K562 (cell line): ENCODE measurements around the gene CNMD. TPM values are rescaled to one million over a fixed set of nuclear protein-coding genes. Genes with fewer than 3 reads are reported as not detected.

Source experiments
- ATAC-seq: fragments of 200-7000 bp; cut with Tn5 transposase; 3 replicates; pipeline ENCODE4 v1.9.1; 2020; ENCODE audit warnings: moderate library complexity
- BruUV-seq: library from RNA; stranded (reverse); fragments of 400-500 nt; replicated peaks from 2 replicates; lab custom pipeline; 2021; lab: Mats Ljungman, UMichigan
- CTCF ChIA-PET: fragments of 300-600 bp; formaldehyde crosslinking; extraction: SDS; loops from one replicate; lab custom pipeline; 2021; ENCODE audit warnings: low intra/inter-chr PET ratio; lab: Yijun Ruan, JAX
- POLR2A ChIA-PET: fragments of 300-600, 350-650 bp; sonication (Branson Sonifier 250); formaldehyde crosslinking; extraction: SDS; loops from one replicate; lab custom pipeline; 2021; ENCODE audit warnings: antibody characterized with exemption, inconsistent platforms; lab: Yijun Ruan, JAX
- DNase-seq, 4 experiments: peaks; one replicate each; pipeline versions ENCODE4 v3.0.0 to v3.0.0-alpha.2; 2011 to 2018; ENCODE audit warnings: low spot score in 3 of 4, mixed read lengths in 3 of 4; ENCODE audit errors: extremely low read depth in 1 of 4
- FAIRE-seq: peaks from 2 replicates; lab custom pipeline; 2011; peaks lifted over from hg19 to GRCh38; lab: Jason Lieb, UNC
- H2AFZ ChIP-seq: 2 replicates; pipeline ENCODE4 v1.6.0; 2011; ENCODE audit warnings: low read depth, low read length, control low read depth, inconsistent platforms
- H3K27ac ChIP-seq: fragments of 200-600 bp; 3 replicates; pipeline ENCODE4 v1.8.0; 2011; ENCODE audit warnings: low read depth, mild to moderate bottlenecking, control low read depth, inconsistent platforms, low read length, moderate library complexity, mixed read lengths; ENCODE audit errors: extremely low read depth
- H3K27me3 ChIP-seq, 2 experiments: fragments of 300-600 bp in 1 of 2; 2 replicates in 1 of 2; 3 replicates in 1 of 2; pipeline versions ENCODE4 v1.6.0 to v1.8.0; 2011; ENCODE audit warnings: inconsistent platforms in 2 of 2, low read length in 2 of 2, mild to moderate bottlenecking in 1 of 2, mixed read lengths in 1 of 2, moderate library complexity in 1 of 2; ENCODE audit not compliant: control insufficient read depth in 2 of 2, insufficient read depth in 2 of 2
- H3K36me3 ChIP-seq: fragments of 300-600 bp; 3 replicates; pipeline ENCODE4 v1.8.0; 2011; ENCODE audit warnings: mild to moderate bottlenecking, low read length, inconsistent platforms; ENCODE audit not compliant: control insufficient read depth, insufficient read depth
- H3K4me1 ChIP-seq, 2 experiments: fragments of 200-600 bp in 1 of 2; replicated peaks in 1 of 2; 2 replicates in 1 of 2; 3 replicates in 1 of 2; pipeline versions ENCODE4 v1.5.1 to v1.8.0; 2011; ENCODE audit warnings: inconsistent platforms in 2 of 2, low read length in 2 of 2, mild to moderate bottlenecking in 1 of 2, mixed read lengths in 1 of 2, moderate library complexity in 1 of 2; ENCODE audit not compliant: control insufficient read depth in 2 of 2, insufficient read depth in 2 of 2
- H3K4me2 ChIP-seq: 2 replicates; pipeline ENCODE4 v1.6.1; 2011; ENCODE audit warnings: low read length, control low read depth, inconsistent platforms, mixed read lengths; ENCODE audit not compliant: insufficient read depth
- H3K4me3 ChIP-seq: fragments of 200-600 bp; sonication (generic), shearing (Covaris generic); 2 replicates; pipeline ENCODE4 v1.5.1; 2016; ENCODE audit warnings: control low read depth, inconsistent platforms
- H3K79me2 ChIP-seq: fragments of 200-600 bp; 3 replicates; pipeline ENCODE4 v1.8.0; 2011; ENCODE audit warnings: low read length, inconsistent platforms; ENCODE audit not compliant: control insufficient read depth, insufficient read depth
- H3K9ac ChIP-seq, 2 experiments: 2 replicates each; pipeline versions ENCODE4 v1.6.0 to v1.6.1; 2011; ENCODE audit warnings: low read depth in 2 of 2, low read length in 2 of 2, control low read depth in 1 of 2, inconsistent platforms in 1 of 2, mild to moderate bottlenecking in 1 of 2, mixed read lengths in 1 of 2; ENCODE audit not compliant: insufficient read depth in 1 of 2
- H3K9me1 ChIP-seq: one replicate; pipeline ENCODE4 v1.6.0; 2011; ENCODE audit warnings: inconsistent platforms, mild to moderate bottlenecking, low read length, moderate library complexity; ENCODE audit not compliant: control insufficient read depth, insufficient read depth
- H3K9me3 ChIP-seq: replicated peaks from 2 replicates; pipeline ENCODE4 v1.5.1; 2011; ENCODE audit warnings: low read depth, low read length, inconsistent platforms; ENCODE audit not compliant: control insufficient read depth, insufficient read depth
- H4K20me1 ChIP-seq: replicated peaks from 2 replicates; pipeline ENCODE4 v1.6.1; 2011; ENCODE audit warnings: low read length, inconsistent platforms, mixed read lengths; ENCODE audit not compliant: control insufficient read depth, insufficient read depth
- BRCA1 ChIP-seq, 2 experiments: fragments of 450-650 bp in 1 of 2; sonication (generic) in 1 of 2; formaldehyde crosslinking in 1 of 2; IDR thresholded peaks; 2 replicates each; pipeline versions ENCODE4 v1.5.0 to v1.6.1; 2017 to 2020; ENCODE audit warnings: mild to moderate bottlenecking in 1 of 2, missing genetic modification reagents in 1 of 2
- EHMT2 ChIP-seq: fragments of 450-650 bp; IDR thresholded peaks from 2 replicates; pipeline ENCODE4 v1.6.1; 2018; ENCODE audit warnings: antibody characterized with exemption
- SMAD3 ChIP-seq: fragments of 450-650 bp; formaldehyde crosslinking; conservative IDR thresholded peaks from 2 replicates; pipeline ENCODE4 v1.4.0; 2020; ENCODE audit warnings: mild to moderate bottlenecking
- SRF ChIP-seq, 2 experiments: fragments of 250-450, 450-650 bp in 1 of 2; sonication (Bioruptor Pico) in 1 of 2; sonication (generic) in 1 of 2; formaldehyde crosslinking; IDR thresholded peaks; 2 replicates each; pipeline versions ENCODE4 v1.5.0 to v1.5.1; 2020 to 2022; ENCODE audit warnings: mild to moderate bottlenecking in 1 of 2, missing genetic modification reagents in 1 of 2
- YBX1 ChIP-seq: fragments of 450-650 bp; IDR thresholded peaks from 2 replicates; pipeline ENCODE4 v1.7.1; 2016; ENCODE audit warnings: mild to moderate bottlenecking
- ZKSCAN8 ChIP-seq: fragments of 200-800 bp; sonication (Bioruptor generic); IDR thresholded peaks from 2 replicates; pipeline ENCODE4 v1.6.1; 2016; ENCODE audit warnings: missing genetic modification characterization, missing compliant biosample characterization
- ZNF133 ChIP-seq: fragments of 250-450 bp; sonication (Bioruptor Pico); IDR thresholded peaks from 2 replicates; pipeline ENCODE4 v1.4.0; 2020; ENCODE audit warnings: mild to moderate bottlenecking
- ZNF212 ChIP-seq: fragments of 450-650 bp; formaldehyde crosslinking; IDR thresholded peaks from 2 replicates; pipeline ENCODE4 v1.4.0; 2020; ENCODE audit warnings: mild to moderate bottlenecking
- WGBS: fragments of 100-300 bp; shearing (Covaris generic); methylation state at CpG from one replicate; pipeline ENCODE4 v1.1.6; 2016; ENCODE audit warnings: low coverage, mixed read lengths; ENCODE audit not compliant: insufficient coverage; ENCODE audit errors: missing lambda C conversion rate; 5-methylcytosine and 5-hydroxymethylcytosine counted together
- in situ Hi-C: fragments of 300-500 bp; cut with MboI; formaldehyde crosslinking; loops from 4 replicates; pipeline ENCODE4 v1.15.0; 2018; ENCODE audit warnings: inconsistent platforms, mixed read lengths
- intact Hi-C: fragments of 100-400 bp; cut with micrococcal nuclease; formaldehyde crosslinking; loops from 2 replicates; pipeline ENCODE4 v1.14.2; 2022
- polyA plus RNA-seq, 8 experiments: library from polyadenylated mRNA; depleted of rRNA in 4 of 8; stranded (reverse) in 5 of 8; unstranded in 3 of 8; fragments of >200 nt; fragmentation: Nextera tagmentation in 2 of 8; fragmentation: Illumina TruSeq in 1 of 8; extraction: Ambion mirVana in 2 of 8; extraction: Trizol in 1 of 8; gene quantifications; 2 replicates each; pipeline versions ENCODE4 v1.2.1 to v1.2.3, GENCODE V29; 2011 to 2014; ENCODE audit warnings: inconsistent platforms in 1 of 8, missing spikeins in 1 of 8
- total RNA-seq, 7 experiments: library from RNA; depleted of rRNA in 6 of 7; stranded (reverse); fragments of >200 nt in 6 of 7; fragmentation: Illumina TruSeq in 2 of 7; extraction: Trizol in 2 of 7; gene quantifications; 2 replicates each; pipeline versions ENCODE4 v1.2.1 to v1.2.3, GENCODE V29; 2011 to 2021; ENCODE audit warnings: low replicate concordance in 1 of 7
- TF ChIP-seq, protein P1 (sequence below): sonication (generic); formaldehyde crosslinking; IDR thresholded peaks from 2 replicates; pipeline ENCODE4 v1.5.0; 2020; ENCODE audit warnings: missing genetic modification reagents

Gene CNMD
- total and polyA plus RNA-seq, 9 of the 15 experiments (the other 6 are each of a cell fraction or from before 2014, with no cell fraction given) = not detected

DNA sequence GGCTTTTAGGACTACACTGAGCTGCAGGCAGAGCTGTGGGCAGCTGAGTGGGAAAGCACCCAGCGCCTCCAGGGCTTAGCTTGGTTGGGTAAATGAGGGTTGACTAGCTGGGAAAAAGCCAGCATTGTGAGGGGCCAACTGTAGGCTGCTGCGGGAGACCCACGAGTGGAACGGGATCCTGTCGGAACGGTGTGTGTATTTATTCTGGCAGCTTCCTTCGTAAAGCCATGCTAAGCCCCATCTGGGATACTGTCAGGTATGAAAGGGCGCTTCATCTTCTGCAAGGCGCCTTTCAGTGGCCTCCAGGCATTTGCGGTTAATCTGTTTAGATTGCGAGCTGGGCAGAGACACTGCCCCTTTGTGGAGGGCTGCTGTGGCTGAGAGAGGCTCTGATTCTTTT is 39.5 kb upstream of the CNMD start:
- 0% methylated on average over 11 of the region's 11 CpGs for WGBS
- intact Hi-C loops = no loop called here
- no peaks in the 10 kb centered on the region; the same call in 1 of the 2 replicates for H4K20me1 ChIP-seq
- no peak overlapping the region for H2AFZ ChIP-seq
- TF ChIP-seq ZNF133 (no peak), EHMT2 (no peak), SRF (CRISPR knock-in tag; IDR thresholded peaks at IDR 0.05) (no peak), YBX1 (no peak), ZKSCAN8 (CRISPR knock-in tag) (no peak), ZNF212 (CRISPR knock-in tag) (no peak), SMAD3 (CRISPR knock-in tag) (no peak)
- no peak for ATAC-seq
- H3K4me1 ChIP-seq = no peaks in the 10 kb centered on the region; a peak in 1 of 5 replicates
- CTCF ChIA-PET = no interaction called here
- H3K9me3 ChIP-seq = no peaks in the 10 kb centered on the region
- no peaks in the 10 kb centered on the region for H3K9me1 ChIP-seq
- no peak overlapping the region for H3K4me3 ChIP-seq
- no peak overlapping the region for H3K27ac ChIP-seq
- in situ Hi-C loops = no loop called here
- H3K4me2 ChIP-seq = no peak overlapping the region
- no peaks in the 10 kb centered on the region for H3K79me2 ChIP-seq
- DNase-seq = no peak
- peaks cover 0 to 6% of the 10 kb centered on the region in 2 experiments; a peak in 1 of 5 replicates for H3K27me3 ChIP-seq
- BruUV-seq = no TSS peak
- FAIRE-seq = no peak
- no peaks in the 10 kb centered on the region for H3K36me3 ChIP-seq
- POLR2A ChIA-PET = no interaction called here
- no peak overlapping the region for H3K9ac ChIP-seq

- CTCF ChIA-PET = no interaction called here
- in situ Hi-C loops = no loop called here
- no peak overlapping the region for H3K9ac ChIP-seq
- no peak for DNase-seq
- 0% methylated on average over 2 of the region's 3 CpGs for WGBS
- POLR2A ChIA-PET = no interaction called here
- no peaks in the 10 kb centered on the region for H3K36me3 ChIP-seq
- H3K27ac ChIP-seq = no peak overlapping the region
- no peak for ATAC-seq
- no peak overlapping the region for H2AFZ ChIP-seq
- no peaks in the 10 kb centered on the region for H3K4me1 ChIP-seq
- BruUV-seq = no TSS peak
- no peak for FAIRE-seq
- H3K9me3 ChIP-seq = no peaks in the 10 kb centered on the region
- H3K9me1 ChIP-seq = no peaks in the 10 kb centered on the region
- H3K4me2 ChIP-seq = no peak overlapping the region
- intact Hi-C loops = no loop called here
- peaks cover 0 to 6% of the 10 kb centered on the region in 2 experiments; a peak in 1 of 5 replicates for H3K27me3 ChIP-seq
- H3K4me3 ChIP-seq = no peak overlapping the region
- no peak for TF ChIP-seq BRCA1 (IDR thresholded peaks at IDR 0.05)
- no peak for TF ChIP-seq BRCA1 (CRISPR knock-in tag; IDR thresholded peaks at IDR 0.05)
- TF ChIP-seq, protein P1, sequence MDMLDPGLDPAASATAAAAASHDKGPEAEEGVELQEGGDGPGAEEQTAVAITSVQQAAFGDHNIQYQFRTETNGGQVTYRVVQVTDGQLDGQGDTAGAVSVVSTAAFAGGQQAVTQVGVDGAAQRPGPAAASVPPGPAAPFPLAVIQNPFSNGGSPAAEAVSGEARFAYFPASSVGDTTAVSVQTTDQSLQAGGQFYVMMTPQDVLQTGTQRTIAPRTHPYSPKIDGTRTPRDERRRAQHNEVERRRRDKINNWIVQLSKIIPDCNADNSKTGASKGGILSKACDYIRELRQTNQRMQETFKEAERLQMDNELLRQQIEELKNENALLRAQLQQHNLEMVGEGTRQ (CRISPR knock-in tag) = peak; percentile 25; the same call in 1 of the 2 replicates
- TF ChIP-seq, all 486 proteins: peak for 1
- Histone ChIP-seq H3K79me2 (no peaks in the 10 kb centered on the region), H4K20me1 (no peaks in the 10 kb centered on the region; the same call in 1 of the 2 replicates)
Observed at GRCh38 chr13:52776726-52777125, 37.1 kb upstream of the CNMD start.
